Activated CD4-positive, alpha-beta T cell treated with anti-CD3 and anti-CD28 coated beads for 48 hours (primary cell): ENCODE data around the gene BNC2.

Experiments
- DNase-seq: peaks from one replicate; pipeline ENCODE4 v3.0.0-alpha.2; 2020

Gene BNC2

GRCh38 chr9:16868701-16869100, 1.8 kb downstream of the BNC2 start:
- DNase-seq = no peak

GRCh38 chr9:16867576-16868311, 2.7 kb downstream of the BNC2 start:
- DNase-seq = no peak

GRCh38 chr9:16866587-16866986, 3.9 kb downstream of the BNC2 start:
- no peak for DNase-seq

- no peak for DNase-seq
Measured at GRCh38 chr9:16864649-16865434, 5.6 kb downstream of the BNC2 start.

- DNase-seq = no peak
Measured at GRCh38 chr9:16848179-16848578, 22.3 kb downstream of the BNC2 start.

- no peak for DNase-seq
Measured at GRCh38 chr9:16846986-16847385, 23.5 kb downstream of the BNC2 start.

GRCh38 chr9:16846367-16846766, 24.1 kb downstream of the BNC2 start:
- no peak for DNase-seq

GRCh38 chr9:16834817-16835216, 35.7 kb downstream of the BNC2 start:
- no peak for DNase-seq

GRCh38 chr9:16833296-16833835, 37.1 kb downstream of the BNC2 start:
- DNase-seq = no peak

GRCh38 chr9:16832101-16832500, 38.4 kb downstream of the BNC2 start:
- DNase-seq = no peak

- DNase-seq = no peak
Measured at GRCh38 chr9:16830806-16831205, 39.7 kb downstream of the BNC2 start.

GRCh38 chr9:16828340-16829281, 41.9 kb downstream of the BNC2 start:
- no peak for DNase-seq

GRCh38 chr9:16825971-16826625, 44.4 kb downstream of the BNC2 start:
- DNase-seq = no peak

GRCh38 chr9:16825331-16825725, 45.1 kb downstream of the BNC2 start:
- DNase-seq = no peak

GRCh38 chr9:16824545-16825330, 45.7 kb downstream of the BNC2 start:
- DNase-seq = no peak

GRCh38 chr9:16823906-16824305, 46.6 kb downstream of the BNC2 start:
- DNase-seq = no peak

GRCh38 chr9:16821344-16821743, 49.1 kb downstream of the BNC2 start:
- no peak for DNase-seq

- DNase-seq = no peak
Measured at GRCh38 chr9:16817514-16817913, 53.0 kb downstream of the BNC2 start.

GRCh38 chr9:16817002-16817401, 53.5 kb downstream of the BNC2 start:
- DNase-seq = no peak

- DNase-seq = no peak
Measured at GRCh38 chr9:16816011-16816410, 54.5 kb downstream of the BNC2 start.

- DNase-seq = no peak
Measured at GRCh38 chr9:16815079-16815478, 55.4 kb downstream of the BNC2 start.

- no peak for DNase-seq
Measured at GRCh38 chr9:16813838-16814237, 56.6 kb downstream of the BNC2 start.
